NCI-H1092 treated with DMSO at 0.1 percent for 48 hours (cell line): ENCODE results near the gene C16orf74.

Source experiments
- DNase-seq: peaks from one replicate; lab custom pipeline; 2025; lab: John Stamatoyannopoulos, UW

C16orf74 gene

GRCh38 chr16:85695196-85696128, 55.4 kb downstream of the C16orf74 start:
- DNase-seq = no peak

- peak; percentile 42 for DNase-seq
These were observed 60.3 kb downstream of the C16orf74 start for GRCh38 chr16:85690469-85691064.

- no peak for DNase-seq
These were observed 61.0 kb downstream of the C16orf74 start for GRCh38 chr16:85689950-85690320.

- DNase-seq = peak; percentile 38
These were observed 61.5 kb downstream of the C16orf74 start for GRCh38 chr16:85689285-85689949.

GRCh38 chr16:85688586-85689284, 62.2 kb downstream of the C16orf74 start, which contains the start of gene GINS2:
Gene GINS2, minus strand, starts transcription at chr16:85688954. Its CDS starts 56 bp downstream, at chr16:85688898.
- DNase-seq = peak; percentile 87

- DNase-seq = peak; percentile 36
These were observed 63.0 kb downstream of the C16orf74 start for GRCh38 chr16:85687651-85688471.

GRCh38 chr16:85686912-85687591, 63.8 kb downstream of the C16orf74 start:
- no peak for DNase-seq

GRCh38 chr16:85685251-85685650, 65.6 kb downstream of the C16orf74 start:
- no peak for DNase-seq

- peak; percentile 37 for DNase-seq
These were observed 67.5 kb downstream of the C16orf74 start for GRCh38 chr16:85683363-85683762.

GRCh38 chr16:85682516-85682915, 68.4 kb downstream of the C16orf74 start:
- DNase-seq = no peak

- no peak for DNase-seq
These were observed 69.6 kb downstream of the C16orf74 start for GRCh38 chr16:85681255-85681654.

- no peak for DNase-seq
These were observed 70.4 kb downstream of the C16orf74 start for GRCh38 chr16:85680352-85680944.

- DNase-seq = no peak
These were observed 71.0 kb downstream of the C16orf74 start for GRCh38 chr16:85679870-85680269.

GRCh38 chr16:85678821-85679220, 72.1 kb downstream of the C16orf74 start:
- no peak for DNase-seq

- no peak for DNase-seq
These were observed 72.9 kb downstream of the C16orf74 start for GRCh38 chr16:85678016-85678415.

GRCh38 chr16:85677383-85677967, 73.4 kb downstream of the C16orf74 start:
- no peak for DNase-seq

GRCh38 chr16:85676466-85676865, 74.4 kb downstream of the C16orf74 start:
- no peak for DNase-seq

- peak; percentile 25 for DNase-seq
These were observed 75.5 kb downstream of the C16orf74 start for GRCh38 chr16:85675251-85675874.

GRCh38 chr16:85674828-85675227, 76.1 kb downstream of the C16orf74 start:
- DNase-seq = no peak
